ENCODE results near the gene SMO.
"Not testable (repeated sequence)": the region's sequence is repeated elsewhere in the genome, so short reads cannot be mapped to it uniquely, and the experiment has no call there.

The SMO gene

DNA sequence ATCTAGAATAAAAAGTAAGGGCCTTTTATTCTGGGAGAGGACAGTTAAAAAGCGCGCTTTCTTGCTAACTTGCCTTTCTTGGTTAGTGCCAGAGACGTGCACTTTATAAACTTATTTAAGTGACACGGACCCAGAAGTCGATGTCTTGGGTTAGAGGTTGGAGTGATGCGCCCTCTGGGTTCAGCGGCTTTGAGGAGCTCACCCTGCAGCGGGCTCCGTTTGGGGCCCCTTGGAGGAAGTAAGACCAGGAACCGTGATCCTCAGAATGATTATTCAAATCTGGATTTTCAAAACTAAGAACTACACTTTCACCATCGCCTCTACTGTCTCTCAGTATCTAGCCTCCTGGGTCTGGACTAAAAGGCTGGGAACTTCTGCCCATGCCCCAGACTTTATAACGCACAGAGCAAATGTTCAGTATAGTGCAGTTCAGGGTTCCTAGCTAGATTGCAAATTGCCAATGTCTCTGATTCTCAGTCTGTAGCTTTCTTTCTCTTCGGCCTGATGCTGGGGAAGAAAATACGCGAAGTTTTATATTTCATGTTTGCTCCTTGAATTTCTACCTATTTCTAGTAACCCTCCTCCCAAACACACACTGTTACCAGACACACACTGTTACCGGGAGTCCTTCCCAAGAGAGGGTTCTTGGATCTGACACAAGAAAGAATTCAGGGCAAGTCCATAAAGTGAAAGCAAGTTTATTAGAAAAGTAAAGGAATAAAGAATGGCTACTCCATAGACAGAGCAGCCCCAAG, 18.6 kb upstream of the SMO start:
- DNase-seq (ENCODE audit: low read depth in 2 of 3, low spot score in 2 of 3) = no peak

DNA sequence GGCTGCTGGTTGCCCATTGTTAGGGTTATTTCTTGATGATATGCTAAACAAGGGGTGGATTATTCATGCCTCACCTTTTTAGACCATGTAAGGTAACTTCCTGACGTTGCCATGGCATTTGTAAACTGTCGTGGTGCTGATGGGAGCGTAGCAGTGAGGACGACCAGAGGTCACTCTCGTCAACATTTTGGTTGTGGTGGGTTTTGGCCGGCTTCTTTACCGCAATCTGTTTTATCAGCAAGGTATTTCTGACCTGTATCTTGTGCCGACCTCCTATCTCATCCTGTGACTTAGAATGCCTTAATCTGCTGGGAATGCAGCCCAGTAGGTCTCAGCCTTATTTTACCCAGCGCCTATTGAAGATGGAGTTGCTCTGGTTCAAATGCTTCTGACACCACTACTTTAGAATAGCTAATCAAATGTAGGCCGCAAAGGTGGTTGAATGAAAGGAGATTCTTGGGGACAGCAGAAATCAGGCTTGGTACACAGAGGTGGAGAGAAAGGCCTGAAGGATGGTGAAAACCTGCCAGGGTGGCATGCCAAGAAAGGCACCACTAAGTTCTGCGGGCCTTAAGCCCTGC, 17.9 kb upstream of the SMO start:
- DNase-seq (ENCODE audit: low read depth in 2 of 3, low spot score in 2 of 3) = no peak

DNA sequence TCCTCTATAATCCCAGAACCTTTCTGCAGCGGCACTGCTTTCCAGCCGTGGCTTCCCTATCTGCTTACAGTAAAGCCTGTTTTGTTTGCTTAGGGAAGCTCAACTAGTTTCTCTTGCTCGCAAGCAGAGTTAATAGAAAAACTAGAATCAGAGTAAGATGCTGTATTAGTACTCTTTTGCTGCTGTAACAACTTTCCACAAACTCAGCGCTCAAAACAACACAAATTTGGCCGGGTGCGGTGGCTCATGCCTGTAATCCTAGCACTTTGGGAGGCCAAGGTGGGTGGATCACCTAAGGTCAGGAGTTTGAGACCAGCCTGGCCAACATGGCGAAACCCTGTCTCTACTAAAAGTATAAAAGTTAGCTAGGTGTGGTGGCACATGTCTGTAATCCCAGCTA, 14.6 kb upstream of the SMO start:
- DNase-seq (ENCODE audit: low read depth in 2 of 3, low spot score in 2 of 3) = not testable (repeated sequence)

DNA sequence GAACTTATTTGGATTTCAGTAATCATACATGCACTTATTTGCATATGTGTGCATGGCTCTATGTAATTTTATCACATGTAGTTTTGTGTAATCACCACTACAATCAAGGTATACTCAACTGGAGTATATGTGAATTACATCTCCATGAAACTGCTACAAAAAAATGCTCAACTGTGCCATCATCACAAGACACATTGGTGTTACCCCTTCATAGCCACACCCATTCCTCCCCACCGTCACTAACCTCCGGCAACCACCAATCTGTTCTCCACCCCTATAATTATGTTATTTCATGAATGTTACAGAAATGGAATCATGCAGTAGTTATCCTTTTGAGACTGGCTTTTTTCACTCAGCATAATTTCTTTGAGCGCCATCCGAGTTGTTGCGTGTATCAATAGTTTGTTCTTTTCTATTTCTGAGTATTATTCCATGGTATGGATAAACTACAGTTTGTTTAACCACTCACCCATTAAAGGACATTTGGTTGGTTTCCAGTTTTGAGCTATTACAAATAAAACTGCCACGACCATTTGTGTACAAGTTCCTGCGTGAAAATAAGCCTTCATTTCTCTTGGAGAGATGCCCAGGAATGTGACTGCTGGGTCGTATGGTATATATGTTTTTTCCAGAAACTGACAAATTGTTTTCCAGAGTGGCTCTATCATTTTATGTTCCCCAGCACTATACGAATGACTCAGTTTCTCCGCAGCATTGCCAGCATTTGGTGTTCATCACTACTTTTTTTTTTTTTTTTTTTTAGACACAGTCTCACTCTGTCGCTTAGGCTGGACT, 11.3 kb upstream of the SMO start:
- DNase-seq (ENCODE audit: low read depth in 2 of 3, low spot score in 2 of 3) = no peak

DNA sequence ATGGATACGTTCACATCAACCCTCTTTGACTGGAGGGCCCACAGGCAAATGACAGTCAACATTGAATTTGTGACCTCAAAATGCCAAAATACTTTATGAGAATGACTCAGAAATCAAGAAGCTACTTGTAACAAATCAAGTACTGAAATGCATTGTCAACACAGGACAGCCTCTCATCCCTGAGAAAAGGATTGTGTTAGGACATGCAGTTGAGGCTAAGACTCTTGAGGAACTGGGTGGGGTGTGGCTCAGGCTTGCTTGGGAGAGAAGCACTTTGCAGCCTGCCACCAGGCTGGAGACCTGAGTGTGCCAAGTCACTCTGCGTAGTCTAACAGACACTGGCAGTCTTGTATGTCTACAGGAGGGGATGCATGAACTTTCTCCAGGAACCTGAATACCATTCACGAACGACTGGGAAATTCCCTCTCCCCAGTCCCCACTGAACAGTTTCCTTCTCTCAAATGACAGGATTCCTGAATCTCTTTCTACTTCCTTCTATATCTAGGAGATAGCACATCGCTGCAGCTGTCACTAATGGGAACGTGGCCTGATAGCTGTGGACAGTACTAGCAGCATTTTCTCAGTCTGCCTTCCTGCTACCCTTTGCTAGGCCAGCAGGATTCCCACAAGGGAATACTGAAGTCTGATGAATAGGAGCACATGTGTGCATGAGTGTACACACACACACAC, 3.3 kb upstream of the SMO start:
- no peak for DNase-seq (ENCODE audit: low read depth in 2 of 3, low spot score in 2 of 3)

DNA sequence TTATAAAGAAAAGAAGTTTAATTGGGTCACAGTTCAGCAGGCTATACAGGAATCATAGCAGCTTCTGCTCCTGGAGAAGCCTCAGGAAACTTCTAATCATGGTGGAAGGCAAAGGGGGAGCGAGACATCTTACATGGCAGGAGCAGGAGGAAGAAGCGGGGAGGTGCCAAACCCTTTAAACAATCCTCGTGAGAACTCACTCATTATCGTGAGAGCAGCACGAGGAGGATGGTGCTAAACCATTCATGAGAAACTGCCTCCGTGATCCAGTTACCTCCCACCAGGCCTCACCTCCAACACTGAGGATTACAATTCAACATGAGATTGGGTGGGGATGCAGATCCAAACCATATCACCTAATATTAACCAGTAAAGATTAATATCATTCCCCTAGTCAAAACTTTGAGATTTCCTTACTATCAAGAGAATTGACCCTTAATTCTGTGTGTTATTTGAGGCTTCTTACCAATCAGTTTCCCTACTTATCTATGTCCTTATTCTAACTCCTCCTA, 1.6 kb upstream of the SMO start:
- DNase-seq (ENCODE audit: low read depth in 2 of 3, low spot score in 2 of 3) = no peak

DNA sequence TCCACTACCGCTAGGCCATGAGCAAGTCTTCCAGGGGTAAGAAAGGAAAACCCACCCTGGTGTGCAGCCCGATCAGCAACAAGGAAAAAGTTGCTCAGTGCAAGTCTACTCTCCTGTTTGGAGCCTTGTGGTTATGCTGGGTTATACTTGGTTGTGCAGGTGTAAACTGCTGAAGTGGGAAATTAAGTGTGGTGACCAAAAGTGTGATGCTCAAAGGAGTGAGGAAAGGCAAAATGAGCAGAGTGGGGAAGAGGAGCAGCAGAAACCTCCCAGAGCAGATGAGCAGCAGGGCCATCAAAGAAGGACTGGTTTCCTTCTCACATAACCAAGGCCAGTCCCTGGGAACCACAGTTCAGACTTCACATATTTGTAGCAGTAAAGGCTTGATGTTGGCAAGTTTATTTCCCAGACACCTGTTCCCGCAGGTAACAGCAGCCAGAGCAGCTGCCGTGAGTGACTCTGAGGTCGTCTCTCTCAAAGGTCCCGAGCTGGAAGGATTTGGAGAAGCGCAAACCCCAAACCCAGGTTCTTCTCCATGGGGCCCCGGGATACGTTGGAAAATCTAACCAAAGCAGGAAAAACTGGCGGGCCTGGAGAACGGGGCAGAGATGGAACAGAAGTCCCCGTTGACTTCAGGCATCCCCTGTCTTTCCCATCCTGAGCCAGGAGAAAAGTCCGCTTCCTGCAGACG, 607 bp upstream of the SMO start:
- DNase-seq (ENCODE audit: low read depth in 2 of 3, low spot score in 2 of 3) = no peak

DNA sequence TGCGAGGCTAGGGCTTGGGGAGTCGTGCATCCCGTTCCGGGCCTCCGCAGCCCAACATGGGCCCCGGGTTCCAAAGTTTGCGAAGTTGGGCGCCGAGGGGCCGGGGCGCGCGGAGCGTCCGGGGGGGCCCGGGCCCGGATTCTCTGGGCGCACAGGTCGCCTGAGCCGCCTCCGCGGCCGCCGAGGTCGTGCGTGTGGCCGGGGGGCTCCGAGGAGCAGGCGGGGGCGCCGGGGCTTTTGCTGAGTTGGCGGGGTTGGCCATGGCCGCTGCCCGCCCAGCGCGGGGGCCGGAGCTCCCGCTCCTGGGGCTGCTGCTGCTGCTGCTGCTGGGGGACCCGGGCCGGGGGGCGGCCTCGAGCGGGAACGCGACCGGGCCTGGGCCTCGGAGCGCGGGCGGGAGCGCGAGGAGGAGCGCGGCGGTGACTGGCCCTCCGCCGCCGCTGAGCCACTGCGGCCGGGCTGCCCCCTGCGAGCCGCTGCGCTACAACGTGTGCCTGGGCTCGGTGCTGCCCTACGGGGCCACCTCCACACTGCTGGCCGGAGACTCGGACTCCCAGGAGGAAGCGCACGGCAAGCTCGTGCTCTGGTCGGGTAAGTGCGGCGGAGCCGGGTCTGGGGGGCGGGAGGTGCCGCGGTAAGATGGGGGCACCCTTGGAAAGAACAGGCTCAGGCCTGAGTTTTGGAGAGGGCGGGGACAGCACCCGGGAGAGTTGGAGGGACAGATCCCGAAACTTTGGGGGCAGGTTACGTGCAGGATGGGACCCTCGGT, 643 bp downstream of the SMO start:
- DNase-seq (ENCODE audit: low read depth in 2 of 3, low spot score in 2 of 3) = no peak

DNA sequence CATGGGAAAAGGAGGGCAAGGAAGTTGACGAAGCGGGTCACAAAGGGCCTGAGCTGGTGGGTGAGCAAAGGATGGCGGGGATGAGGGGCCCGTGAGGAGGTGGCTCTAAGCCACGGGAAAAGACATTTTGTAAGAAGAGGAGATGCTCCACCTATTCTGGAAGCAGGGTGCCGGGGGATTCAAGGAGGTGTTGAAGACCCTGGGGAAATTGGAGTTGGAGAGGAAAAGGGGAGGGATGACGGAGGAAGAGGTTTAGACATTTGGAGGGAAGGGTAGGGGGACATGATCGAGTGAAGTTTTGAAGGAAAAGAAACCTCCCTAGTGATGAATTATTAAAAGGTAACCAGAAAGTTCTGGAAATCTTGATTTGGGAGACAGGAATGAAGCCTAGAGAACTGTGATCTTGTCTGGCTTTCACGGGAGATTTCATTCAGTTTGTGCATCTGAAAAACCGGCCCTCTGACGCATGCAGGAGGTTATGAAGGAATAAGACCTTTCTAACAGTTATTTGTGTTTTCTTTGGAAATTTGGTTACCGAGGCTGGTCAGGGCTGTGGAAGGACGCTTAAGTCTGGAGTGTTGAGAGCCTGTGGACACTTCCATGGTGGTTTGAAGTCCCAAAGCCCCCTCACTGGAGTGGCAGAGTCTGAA, 1.4 kb downstream of the SMO start:
- DNase-seq (ENCODE audit: low read depth in 2 of 3, low spot score in 2 of 3) = no peak

DNA sequence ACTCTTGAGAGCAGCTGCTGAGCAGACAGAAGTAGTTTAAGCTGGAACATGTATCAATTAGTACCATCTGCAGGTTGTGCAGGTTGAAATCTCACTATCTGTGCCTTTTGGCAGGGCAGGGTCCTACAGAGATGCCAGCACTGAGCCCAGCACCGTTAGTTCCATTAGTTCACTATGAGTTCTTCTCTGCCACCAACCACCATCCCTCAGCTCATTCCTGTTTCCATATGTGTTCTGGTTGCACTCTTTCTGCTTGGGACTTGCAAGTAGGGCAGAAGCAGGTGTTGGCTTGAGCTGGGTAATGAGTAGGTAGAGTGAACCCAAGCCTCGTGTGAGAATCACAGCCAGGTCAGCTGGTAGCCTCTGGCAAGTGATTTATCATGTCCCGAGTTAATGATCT, 2.8 kb downstream of the SMO start:
- no peak for DNase-seq (ENCODE audit: low read depth in 2 of 3, low spot score in 2 of 3)

DNA sequence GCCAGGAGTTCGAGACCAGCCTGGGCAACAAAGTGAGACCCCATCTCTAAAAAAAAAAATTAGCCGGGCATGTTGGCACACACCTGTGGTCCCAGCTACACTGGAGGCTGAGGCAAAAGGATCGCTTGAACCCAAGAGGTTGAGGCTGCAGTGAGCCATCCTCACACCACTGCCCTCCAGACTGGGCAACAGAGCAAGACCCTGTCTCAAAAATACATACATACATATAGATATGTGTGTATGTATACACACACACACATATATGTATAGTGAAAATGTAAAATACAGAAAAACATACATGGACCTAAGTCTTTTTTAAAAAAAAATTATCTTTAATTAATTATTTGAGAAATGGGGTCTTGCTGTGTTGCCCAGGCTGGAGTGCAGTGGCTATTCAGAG, 5.5 kb downstream of the SMO start:
- no peak for DNase-seq (ENCODE audit: low read depth in 2 of 3, low spot score in 2 of 3)

DNA sequence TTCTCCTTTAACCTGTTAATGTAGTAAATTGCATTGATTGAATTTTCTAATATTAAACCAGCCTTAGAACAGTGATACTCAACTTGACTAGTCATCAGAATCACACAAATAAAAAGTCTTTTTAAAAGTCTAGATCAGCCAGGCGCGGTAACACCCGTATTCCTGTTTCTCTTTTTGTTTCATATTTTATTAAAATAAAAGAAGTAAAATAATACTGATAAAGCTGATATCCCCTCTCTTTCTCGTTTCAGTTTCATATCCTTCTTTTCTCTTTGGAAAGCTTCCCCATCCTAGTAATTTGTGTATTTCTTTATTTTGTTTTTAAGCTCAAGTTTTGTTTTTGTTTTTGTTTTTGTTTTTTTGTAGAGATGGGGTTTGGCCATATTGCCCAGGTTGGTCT, 9.3 kb downstream of the SMO start:
- DNase-seq (ENCODE audit: low read depth in 2 of 3, low spot score in 2 of 3) = no peak

DNA sequence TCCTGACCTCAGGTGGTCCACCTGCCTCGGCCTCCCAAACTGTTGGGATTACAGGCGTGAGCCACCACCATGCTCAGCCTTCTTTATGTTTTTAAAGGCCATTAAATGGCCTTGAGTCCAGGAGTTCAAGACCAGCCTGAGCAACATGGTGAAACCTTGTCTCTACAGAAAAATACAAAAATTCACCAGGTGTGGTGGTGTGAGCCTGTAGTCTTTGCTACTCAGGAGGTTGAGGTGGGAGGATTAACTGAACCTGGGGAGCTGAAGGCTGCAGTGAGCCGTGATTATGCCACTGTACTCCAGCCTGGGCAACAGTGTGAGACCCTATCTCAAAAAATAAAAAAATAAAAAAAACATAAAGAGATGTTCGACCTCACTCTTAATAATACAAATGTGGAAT, 11.0 kb downstream of the SMO start:
- DNase-seq (ENCODE audit: low read depth in 2 of 3, low spot score in 2 of 3) = no peak

DNA sequence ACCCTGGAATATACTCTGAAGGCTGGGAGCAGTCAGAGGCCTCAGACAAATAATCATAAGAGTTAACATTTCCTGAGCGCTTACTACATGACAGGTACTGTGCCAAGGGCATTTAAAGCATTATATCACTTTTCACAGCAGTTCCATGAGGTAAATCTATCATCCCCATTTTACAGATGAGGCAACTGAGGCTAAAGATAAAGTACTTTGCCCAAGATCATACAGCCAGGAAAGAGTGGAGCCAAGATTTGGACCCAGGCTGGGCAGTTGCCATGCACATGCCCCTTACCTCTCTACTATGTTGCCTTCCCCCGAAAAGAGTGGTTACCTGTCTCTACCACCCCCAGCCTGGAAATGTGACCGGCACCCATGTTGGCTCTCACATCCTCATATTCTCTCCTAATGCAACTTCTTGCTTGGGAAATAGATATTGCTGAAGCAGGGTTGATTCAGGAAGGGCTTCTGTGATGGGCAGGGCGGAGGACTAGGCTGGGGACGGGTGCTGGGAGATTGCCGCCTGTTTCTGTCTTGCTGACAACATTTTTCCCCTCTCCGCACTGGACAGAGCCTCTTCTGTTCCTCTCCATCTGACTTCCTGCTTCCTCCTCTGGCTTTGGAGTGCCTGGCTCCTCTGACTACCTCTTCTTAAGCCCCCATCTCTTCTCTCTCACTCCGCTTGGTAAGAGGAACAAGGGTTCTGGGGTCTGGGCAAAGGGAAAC, 13.8 kb downstream of the SMO start:
- DNase-seq (ENCODE audit: low read depth in 2 of 3, low spot score in 2 of 3) = no peak

DNA sequence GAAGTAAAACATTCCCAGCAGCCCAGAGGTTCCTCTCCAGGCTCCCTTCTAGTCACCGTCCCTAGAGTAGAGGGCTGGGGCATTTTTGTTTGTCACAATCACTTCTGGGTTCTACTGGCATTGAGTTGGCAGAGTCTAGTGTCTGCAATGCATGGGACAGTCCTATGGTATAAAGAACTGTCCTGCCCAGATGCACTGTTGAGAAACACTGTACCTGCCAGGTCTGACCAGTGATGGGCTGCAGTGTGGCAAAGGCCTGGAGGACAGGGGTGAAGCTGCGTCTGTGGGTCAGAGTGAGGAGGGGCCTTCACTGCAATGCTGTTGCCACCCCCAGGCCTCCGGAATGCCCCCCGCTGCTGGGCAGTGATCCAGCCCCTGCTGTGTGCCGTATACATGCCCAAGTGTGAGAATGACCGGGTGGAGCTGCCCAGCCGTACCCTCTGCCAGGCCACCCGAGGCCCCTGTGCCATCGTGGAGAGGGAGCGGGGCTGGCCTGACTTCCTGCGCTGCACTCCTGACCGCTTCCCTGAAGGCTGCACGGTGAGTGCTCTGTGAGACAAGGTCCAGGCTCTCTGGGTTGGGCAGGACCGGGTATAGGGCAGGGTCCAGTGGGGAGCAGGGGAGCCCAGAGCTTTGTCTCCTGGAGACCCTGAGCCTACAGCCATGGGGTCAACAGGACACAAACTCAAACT, 14.8 kb downstream of the SMO start:
- no peak for DNase-seq (ENCODE audit: low read depth in 2 of 3, low spot score in 2 of 3)

DNA sequence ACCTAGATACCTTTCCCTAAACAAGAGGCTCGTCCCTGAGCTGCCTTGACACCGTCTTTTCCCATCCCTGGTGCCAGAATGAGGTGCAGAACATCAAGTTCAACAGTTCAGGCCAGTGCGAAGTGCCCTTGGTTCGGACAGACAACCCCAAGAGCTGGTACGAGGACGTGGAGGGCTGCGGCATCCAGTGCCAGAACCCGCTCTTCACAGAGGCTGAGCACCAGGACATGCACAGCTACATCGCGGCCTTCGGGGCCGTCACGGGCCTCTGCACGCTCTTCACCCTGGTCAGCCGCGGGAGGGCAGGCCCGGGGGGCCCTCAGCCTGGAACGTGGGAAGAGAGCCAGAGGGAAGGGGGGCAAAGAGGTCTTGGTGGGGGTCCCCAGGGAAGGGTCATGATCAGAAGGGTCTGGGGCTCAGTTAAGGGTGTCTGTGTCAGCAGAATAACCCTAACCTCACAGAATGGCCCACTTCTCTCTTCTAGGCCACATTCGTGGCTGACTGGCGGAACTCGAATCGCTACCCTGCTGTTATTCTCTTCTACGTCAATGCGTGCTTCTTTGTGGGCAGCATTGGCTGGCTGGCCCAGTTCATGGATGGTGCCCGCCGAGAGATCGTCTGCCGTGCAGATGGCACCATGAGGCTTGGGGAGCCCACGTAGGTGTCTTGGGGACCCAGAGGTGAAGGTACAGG, 16.8 kb downstream of the SMO start:
- no peak for DNase-seq (ENCODE audit: low read depth in 2 of 3, low spot score in 2 of 3)

DNA sequence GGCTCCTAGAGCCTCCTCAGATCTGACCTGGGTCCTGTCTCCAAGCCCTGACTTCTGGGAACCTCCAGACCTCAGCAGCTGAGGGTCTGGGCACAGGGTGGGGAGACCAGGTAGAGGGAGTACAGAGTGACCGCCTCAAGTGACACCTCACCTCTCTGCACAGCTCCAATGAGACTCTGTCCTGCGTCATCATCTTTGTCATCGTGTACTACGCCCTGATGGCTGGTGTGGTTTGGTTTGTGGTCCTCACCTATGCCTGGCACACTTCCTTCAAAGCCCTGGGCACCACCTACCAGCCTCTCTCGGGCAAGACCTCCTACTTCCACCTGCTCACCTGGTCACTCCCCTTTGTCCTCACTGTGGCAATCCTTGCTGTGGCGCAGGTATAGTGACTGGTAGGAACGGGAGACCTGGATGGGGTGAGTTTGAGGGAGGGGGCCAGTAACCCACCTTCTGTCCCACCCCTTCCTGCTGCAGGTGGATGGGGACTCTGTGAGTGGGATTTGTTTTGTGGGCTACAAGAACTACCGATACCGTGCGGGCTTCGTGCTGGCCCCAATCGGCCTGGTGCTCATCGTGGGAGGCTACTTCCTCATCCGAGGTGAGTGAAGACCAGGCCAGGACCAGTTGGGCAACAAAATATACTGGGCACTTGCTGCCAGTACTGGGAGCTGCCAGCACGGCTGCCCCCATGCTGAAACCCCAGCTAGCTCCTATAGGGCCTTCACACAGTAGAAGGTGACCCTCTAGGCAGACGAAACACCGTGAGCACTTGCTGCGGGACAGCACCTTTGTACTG, 17.8 kb downstream of the SMO start:
- no peak for DNase-seq (ENCODE audit: low read depth in 2 of 3, low spot score in 2 of 3)

Data from activated CD8-positive, alpha-beta memory T cell treated with anti-CD3 and anti-CD28 coated beads for 48 hours (primary cell).